Measurements from ENCODE around the gene IRAK4.

Gene IRAK4

GRCh38 chr12:43766291-43766690, 7.5 kb downstream of the IRAK4 start:
- DNase-seq (ENCODE audit: low read depth in 2 of 2): no peak

- no peak for DNase-seq (ENCODE audit: low read depth in 2 of 2)
Observed at GRCh38 chr12:43776498-43776897, 17.7 kb downstream of the IRAK4 start.

- DNase-seq (ENCODE audit: low read depth in 2 of 2): no peak
Observed at GRCh38 chr12:43786899-43787693, 28.3 kb downstream of the IRAK4 start.

- no peak for DNase-seq (ENCODE audit: low read depth in 2 of 2)
Observed at GRCh38 chr12:43789941-43790340, 31.2 kb downstream of the IRAK4 start.

- DNase-seq (ENCODE audit: low read depth in 2 of 2): no peak
Observed at GRCh38 chr12:43795716-43796280, 37.0 kb downstream of the IRAK4 start.

- DNase-seq (ENCODE audit: low read depth in 2 of 2): no peak
Observed at GRCh38 chr12:43797561-43798217, 38.9 kb downstream of the IRAK4 start.

- no peak for DNase-seq (ENCODE audit: low read depth in 2 of 2)
Observed at GRCh38 chr12:43805149-43805859, 46.6 kb downstream of the IRAK4 start.

GRCh38 chr12:43805860-43806736, 47.3 kb downstream of the IRAK4 start, which contains the start of gene TWF1:
TSS of gene TWF1 (minus strand) at chr12:43806317. CDS start at chr12:43806245, 72 bp downstream.
- peak; percentile 73 to 87 for DNase-seq (ENCODE audit: low read depth in 2 of 2)

GRCh38 chr12:43806737-43807072, 48.0 kb downstream of the IRAK4 start:
- DNase-seq (ENCODE audit: low read depth in 2 of 2): no peak

- no peak for DNase-seq (ENCODE audit: low read depth in 2 of 2)
Observed at GRCh38 chr12:43807386-43807785, 48.6 kb downstream of the IRAK4 start.

GRCh38 chr12:43812057-43812456, 53.3 kb downstream of the IRAK4 start:
- DNase-seq (ENCODE audit: low read depth in 2 of 2): no peak

- no peak for DNase-seq (ENCODE audit: low read depth in 2 of 2)
Observed at GRCh38 chr12:43812926-43813325, 54.2 kb downstream of the IRAK4 start.

GRCh38 chr12:43815416-43815815, 56.7 kb downstream of the IRAK4 start:
- no peak for DNase-seq (ENCODE audit: low read depth in 2 of 2)

- DNase-seq (ENCODE audit: low read depth in 2 of 2): no peak
Observed at GRCh38 chr12:43816168-43816567, 57.4 kb downstream of the IRAK4 start.

GRCh38 chr12:43824207-43824775, 65.5 kb downstream of the IRAK4 start:
- no peak for DNase-seq (ENCODE audit: low read depth in 2 of 2)

GRCh38 chr12:43826681-43827080, 67.9 kb downstream of the IRAK4 start:
- no peak for DNase-seq (ENCODE audit: low read depth in 2 of 2)

- no peak for DNase-seq (ENCODE audit: low read depth in 2 of 2)
Observed at GRCh38 chr12:43827093-43827492, 68.3 kb downstream of the IRAK4 start.

- DNase-seq (ENCODE audit: low read depth in 2 of 2): no peak
Observed at GRCh38 chr12:43832463-43833168, 73.9 kb downstream of the IRAK4 start.

GRCh38 chr12:43835264-43835655, 76.5 kb downstream of the IRAK4 start:
- no peak for DNase-seq (ENCODE audit: low read depth in 2 of 2)
